ENCODE data around the gene LINC01488. TPM values are rescaled to one million over a fixed set of nuclear protein-coding genes. Genes with fewer than 3 reads are reported as not detected.

The LINC01488 gene
- total and polyA plus RNA-seq, 2 experiments from 2014 or later: not detected

DNA sequence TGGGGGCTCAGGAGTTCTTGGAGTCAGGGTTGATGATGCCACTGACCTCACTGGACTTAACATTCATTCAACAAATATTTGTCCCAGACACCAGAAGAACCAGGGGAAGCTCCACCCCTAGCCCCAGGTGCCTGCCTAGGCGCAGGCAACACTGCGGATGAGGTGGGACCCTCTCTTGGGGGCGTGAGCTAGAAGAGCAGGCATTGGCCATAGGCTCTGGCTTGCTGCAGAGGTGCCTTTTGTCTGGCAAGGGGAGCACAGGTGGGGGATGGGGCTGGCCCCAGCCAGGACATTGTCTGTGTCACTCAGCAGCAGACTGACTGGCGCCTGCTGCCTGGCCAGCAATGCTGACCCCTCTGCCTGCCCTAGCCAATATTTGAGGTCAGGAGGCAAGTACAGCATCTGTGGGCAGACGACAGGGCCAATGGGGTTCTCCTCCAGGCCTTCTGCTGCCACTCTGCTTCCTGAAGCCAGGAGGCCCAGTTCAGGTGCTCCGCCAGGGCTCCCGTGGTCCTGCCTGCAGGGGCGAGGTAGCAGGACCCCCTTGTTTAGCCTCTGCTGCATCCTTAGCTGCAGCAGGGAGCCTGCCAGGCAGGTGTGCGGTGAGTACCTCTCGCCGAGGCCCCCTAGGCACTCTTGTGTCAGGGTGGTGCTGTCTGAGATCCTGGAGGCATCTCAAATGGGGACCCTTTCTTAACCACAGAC is 4.0 kb downstream of the LINC01488 start:
- Mint-ChIP-seq H3K27ac (no peak overlapping the region), H3K27me3 (ENCODE audit: insufficient read depth, low read depth, poor library complexity) (peaks cover 12% of the 10 kb centered on the region), H3K36me3 (ENCODE audit: low read depth) (no peaks in the 10 kb centered on the region), H3K9me3 (no peaks in the 10 kb centered on the region; the same call in 2 of the 3 replicates), H3K4me1 (peaks cover 13% of the 10 kb centered on the region), H3K4me3 (no peak overlapping the region)
- Histone ChIP-seq H2AFZ (no peak overlapping the region), H3K9me2 (ENCODE audit: insufficient read depth) (no peaks in the 10 kb centered on the region), H3K4me2 (no peak overlapping the region), H4K20me1 (replicated peaks; ENCODE audit: insufficient read depth) (no peaks in the 10 kb centered on the region), H3K27me3 (ENCODE audit: insufficient read depth) (no peaks in the 10 kb centered on the region), H3K4me3 (no peak overlapping the region), H3K36me3 (ENCODE audit: insufficient read depth) (no peaks in the 10 kb centered on the region), H3K27ac (ENCODE audit: low read depth) (no peak overlapping the region), H3K4me1 (ENCODE audit: insufficient read depth) (no peaks in the 10 kb centered on the region), H3K79me2 (replicated peaks; ENCODE audit: insufficient read depth) (no peaks in the 10 kb centered on the region), H3F3A (replicated peaks; ENCODE audit: low read depth) (no peaks in the 10 kb centered on the region)
- ATAC-seq: no peak; the same call in 2 of the 3 replicates
- DNase-seq (ENCODE audit: low spot score): no peak
- TF ChIP-seq ETS1 (IDR thresholded peaks at IDR 0.05) (no peak), CREB1 (CRISPR knock-in tag; IDR thresholded peaks at IDR 0.05; ENCODE audit: low read depth) (no peak), EZH2 (IDR thresholded peaks at IDR 0.05; ENCODE audit: low read depth, unreplicated experiment) (no peak), NANOG (IDR thresholded peaks at IDR 0.05; ENCODE audit: borderline replicate concordance) (no peak), ZNF331 (CRISPR knock-in tag; IDR thresholded peaks at IDR 0.05; ENCODE audit: low read depth) (no peak), REST (IDR thresholded peaks at IDR 0.05; ENCODE audit: unreplicated experiment) (no peak), POLR2AphosphoS5 (IDR thresholded peaks at IDR 0.05; ENCODE audit: low read depth) (no peak), ZNF114 (CRISPR knock-in tag; IDR thresholded peaks at IDR 0.05) (no peak), STAT1 (IDR thresholded peaks at IDR 0.05; ENCODE audit: unreplicated experiment) (no peak), CTCF (conservative IDR thresholded peaks at IDR 0.05; ENCODE audit: low read depth in 2 of 2) (no peak), ZNF462 (CRISPR knock-in tag; IDR thresholded peaks at IDR 0.05) (no peak), EZH2phosphoT487 (IDR thresholded peaks at IDR 0.05; ENCODE audit: unreplicated experiment) (no peak), JUNB (IDR thresholded peaks at IDR 0.05; ENCODE audit: unreplicated experiment) (no peak)
